ENCODE results near the gene IFT172.

The IFT172 gene

GRCh38 chr2:27485496-27485895 lies 4.0 kb downstream of the IFT172 start:
- H3K27me3 ChIP-seq (ENCODE audit: control insufficient read depth, insufficient read depth, low read length), result no peaks in the 10 kb centered on the region
- no peak overlapping the region for H3K4me3 ChIP-seq (ENCODE audit: low read depth, low read length)
- H3K4me2 ChIP-seq (ENCODE audit: low read length), result no peak overlapping the region
- no peak overlapping the region for H3K27ac ChIP-seq
- H3K4me1 ChIP-seq, result peaks cover 5% of the 10 kb centered on the region
- TF ChIP-seq CTCF (IDR thresholded peaks at IDR 0.05), result no peak
- no peak overlapping the region for H2AFZ ChIP-seq
- no peak overlapping the region for H3K9ac ChIP-seq
- no peaks in the 10 kb centered on the region for H3K79me2 ChIP-seq
- no peaks in the 10 kb centered on the region for H3K9me3 ChIP-seq (ENCODE audit: control insufficient read depth, low read length)
- no peaks in the 10 kb centered on the region for H3K36me3 ChIP-seq (ENCODE audit: control insufficient read depth, insufficient read depth, low read length)

- Histone ChIP-seq H3K79me2 (no peaks in the 10 kb centered on the region), H3K4me3 (ENCODE audit: low read depth, low read length) (no peak overlapping the region), H2AFZ (no peak overlapping the region), H3K4me2 (ENCODE audit: low read length) (no peak overlapping the region), H3K27me3 (ENCODE audit: control insufficient read depth, insufficient read depth, low read length) (no peaks in the 10 kb centered on the region), H3K27ac (no peak overlapping the region), H3K9ac (no peak overlapping the region), H3K4me1 (no peaks in the 10 kb centered on the region), H3K36me3 (ENCODE audit: control insufficient read depth, insufficient read depth, low read length) (no peaks in the 10 kb centered on the region), H3K9me3 (ENCODE audit: control insufficient read depth, low read length) (no peaks in the 10 kb centered on the region)
- TF ChIP-seq CTCF (IDR thresholded peaks at IDR 0.05), result no peak
Observed at GRCh38 chr2:27471961-27472360, 17.6 kb downstream of the IFT172 start.

GRCh38 chr2:27464443-27464842 lies 25.1 kb downstream of the IFT172 start:
- Histone ChIP-seq H3K4me3 (ENCODE audit: low read depth, low read length) (no peak overlapping the region), H3K79me2 (no peaks in the 10 kb centered on the region), H3K9ac (no peak overlapping the region), H3K9me3 (ENCODE audit: control insufficient read depth, low read length) (no peaks in the 10 kb centered on the region), H3K4me2 (ENCODE audit: low read length) (no peak overlapping the region), H3K27ac (no peak overlapping the region), H3K4me1 (no peaks in the 10 kb centered on the region), H3K36me3 (ENCODE audit: control insufficient read depth, insufficient read depth, low read length) (no peaks in the 10 kb centered on the region), H2AFZ (no peak overlapping the region), H3K27me3 (ENCODE audit: control insufficient read depth, insufficient read depth, low read length) (no peaks in the 10 kb centered on the region)
- TF ChIP-seq CTCF (IDR thresholded peaks at IDR 0.05), result no peak

- Histone ChIP-seq H3K4me2 (ENCODE audit: low read length) (no peak overlapping the region), H3K36me3 (ENCODE audit: control insufficient read depth, insufficient read depth, low read length) (no peaks in the 10 kb centered on the region), H2AFZ (no peak overlapping the region), H3K27me3 (ENCODE audit: control insufficient read depth, insufficient read depth, low read length) (no peaks in the 10 kb centered on the region), H3K9ac (no peak overlapping the region), H3K4me1 (no peaks in the 10 kb centered on the region), H3K27ac (no peak overlapping the region), H3K4me3 (ENCODE audit: low read depth, low read length) (no peak overlapping the region), H3K79me2 (no peaks in the 10 kb centered on the region), H3K9me3 (ENCODE audit: control insufficient read depth, low read length) (no peaks in the 10 kb centered on the region)
- no peak for TF ChIP-seq CTCF (IDR thresholded peaks at IDR 0.05)
Observed at GRCh38 chr2:27461118-27461517, 28.4 kb downstream of the IFT172 start.

- no peaks in the 10 kb centered on the region for H3K4me1 ChIP-seq
- H3K36me3 ChIP-seq (ENCODE audit: control insufficient read depth, insufficient read depth, low read length), result no peaks in the 10 kb centered on the region
- H3K4me2 ChIP-seq (ENCODE audit: low read length), result no peak overlapping the region
- H2AFZ ChIP-seq, result no peak overlapping the region
- H3K27ac ChIP-seq, result no peak overlapping the region
- H3K9ac ChIP-seq, result no peak overlapping the region
- H3K4me3 ChIP-seq (ENCODE audit: low read depth, low read length), result no peak overlapping the region
- no peaks in the 10 kb centered on the region for H3K79me2 ChIP-seq
- no peaks in the 10 kb centered on the region for H3K9me3 ChIP-seq (ENCODE audit: control insufficient read depth, low read length)
- H3K27me3 ChIP-seq (ENCODE audit: control insufficient read depth, insufficient read depth, low read length), result no peaks in the 10 kb centered on the region
- TF ChIP-seq CTCF (IDR thresholded peaks at IDR 0.05), result no peak
Observed at GRCh38 chr2:27453968-27454367, 35.6 kb downstream of the IFT172 start.

All from parathyroid adenoma (tissue), 2 donors.